Measurements from ENCODE around the gene MTHFR. TPM values are rescaled to one million over a fixed set of nuclear protein-coding genes. Genes with fewer than 3 reads are reported as not detected.
A peak's percentile ranks its signal among the peaks of the same experiment; 100 is the strongest.

Gene MTHFR
- total RNA-seq, result 10 to 100 TPM; 12.8 to 13.3 TPM

GRCh38 chr1:11805422-11806306, at the start of gene MTHFR, which contains the start of gene CLCN6:
Gene MTHFR (minus strand): TSS chr1:11805964. CDS start chr1:11803116, 2,848 bp downstream.
Gene CLCN6 (plus strand): TSS chr1:11806191. CDS start chr1:11806263, 72 bp downstream.
- peaks cover 51% of the 10 kb centered on the region for H3K4me1 Mint-ChIP-seq (ENCODE audit: low read depth)
- H3K9me3 Mint-ChIP-seq, result no peaks in the 10 kb centered on the region
- intact Hi-C loops (cut with micrococcal nuclease), result loop anchor here (1.0 to 5.0 kb wide), 4 partner anchors 68 to 372 kb away; partner anchors contain the start of genes AGTRAP, FBXO2 and FBXO44
- CTCF ChIA-PET, result interaction anchor here (1.9 kb wide), 1 partner anchor 141 kb away, joined by 7 read pairs; the partner anchor contains the start of gene FBXO6
- POLR2A ChIA-PET, result interaction anchor here (0.6 to 3.8 kb wide), 6 partner anchors 68 to 753 kb away, joined by 3 to 57 read pairs (median 4); partner anchors contain the start of gene FBXO6
- peaks cover 14% of the 10 kb centered on the region for H3K36me3 Mint-ChIP-seq
- DNase-seq, result peak; percentile 99
- peak within 1 kb of the TSS; percentile 84 for H3K4me3 Mint-ChIP-seq
- H3K27me3 Mint-ChIP-seq, result no peaks in the 10 kb centered on the region
- peak within 1 kb of the TSS; percentile 88 for H3K27ac Mint-ChIP-seq

GRCh38 chr1:11855430-11855829, 49.7 kb upstream of the MTHFR start:
- Mint-ChIP-seq H3K4me1 (ENCODE audit: low read depth) (no peaks in the 10 kb centered on the region), H3K36me3 (no peaks in the 10 kb centered on the region), H3K4me3 (no peak overlapping the region), H3K9me3 (no peaks in the 10 kb centered on the region), H3K27ac (no peak overlapping the region), H3K27me3 (peaks cover 49% of the 10 kb centered on the region)
- ChIA-PET CTCF (no interaction called here), POLR2A (interaction anchor here (0.7 to 1.4 kb wide), 2 partner anchors 14 to 53 kb away, joined by 4 read pairs; no protein-coding TSS in a partner anchor)
- DNase-seq, result no peak
- intact Hi-C loops (cut with micrococcal nuclease), result no loop called here

- no peak for DNase-seq
- Mint-ChIP-seq H3K9me3 (no peaks in the 10 kb centered on the region), H3K36me3 (no peaks in the 10 kb centered on the region), H3K4me1 (ENCODE audit: low read depth) (no peaks in the 10 kb centered on the region), H3K27ac (no peak overlapping the region), H3K27me3 (peaks cover 41% of the 10 kb centered on the region), H3K4me3 (no peak overlapping the region)
- CTCF ChIA-PET, result interaction anchor here (0.9 kb wide), 1 partner anchor 176 kb away, joined by 4 read pairs; no protein-coding TSS in a partner anchor
- POLR2A ChIA-PET, result no interaction called here
- intact Hi-C loops (cut with micrococcal nuclease), result no loop called here
Observed at GRCh38 chr1:11854519-11854918, 48.8 kb upstream of the MTHFR start.

- no peak overlapping the region for H3K27ac Mint-ChIP-seq
- CTCF ChIA-PET, result no interaction called here
Observed at GRCh38 chr1:11851180-11851579, 45.4 kb upstream of the MTHFR start.

GRCh38 chr1:11850156-11850555, 44.4 kb upstream of the MTHFR start:
- CTCF ChIA-PET, result no interaction called here

More at GRCh38 chr1:11851180-11851579, 45.4 kb upstream of the MTHFR start:
- H3K9me3 Mint-ChIP-seq, result no peaks in the 10 kb centered on the region
- intact Hi-C loops (cut with micrococcal nuclease), result no loop called here
- H3K4me1 Mint-ChIP-seq (ENCODE audit: low read depth), result no peaks in the 10 kb centered on the region
- POLR2A ChIA-PET, result no interaction called here
- DNase-seq, result no peak
- H3K36me3 Mint-ChIP-seq, result no peaks in the 10 kb centered on the region
- H3K27me3 Mint-ChIP-seq, result peaks cover 18% of the 10 kb centered on the region
- H3K4me3 Mint-ChIP-seq, result no peak overlapping the region

GRCh38 chr1:11848373-11848700, 42.6 kb upstream of the MTHFR start:
- Mint-ChIP-seq H3K9me3 (no peaks in the 10 kb centered on the region), H3K4me3 (no peak overlapping the region), H3K4me1 (ENCODE audit: low read depth) (no peaks in the 10 kb centered on the region), H3K36me3 (peaks cover 16% of the 10 kb centered on the region), H3K27ac (no peak overlapping the region), H3K27me3 (peaks cover 10% of the 10 kb centered on the region)
- no peak for DNase-seq
- CTCF ChIA-PET, result interaction anchor here (1.2 kb wide), 1 partner anchor 10 kb away, joined by 4 read pairs; no protein-coding TSS in a partner anchor
- POLR2A ChIA-PET, result no interaction called here
- intact Hi-C loops (cut with micrococcal nuclease), result no loop called here

More at GRCh38 chr1:11850156-11850555, 44.4 kb upstream of the MTHFR start:
- intact Hi-C loops (cut with micrococcal nuclease), result no loop called here
- Mint-ChIP-seq H3K36me3 (peaks cover 5% of the 10 kb centered on the region), H3K4me1 (ENCODE audit: low read depth) (no peaks in the 10 kb centered on the region), H3K27me3 (peaks cover 18% of the 10 kb centered on the region), H3K27ac (no peak overlapping the region), H3K9me3 (no peaks in the 10 kb centered on the region), H3K4me3 (no peak overlapping the region)
- POLR2A ChIA-PET, result no interaction called here
- DNase-seq, result no peak

- intact Hi-C loops (cut with micrococcal nuclease), result no loop called here
- no peak for DNase-seq
- no peaks in the 10 kb centered on the region for H3K9me3 Mint-ChIP-seq
- H3K27ac Mint-ChIP-seq, result no peak within 1 kb of the TSS
- POLR2A ChIA-PET, result no interaction called here
- no peaks in the 10 kb centered on the region for H3K4me1 Mint-ChIP-seq (ENCODE audit: low read depth)
- H3K4me3 Mint-ChIP-seq, result no peak within 1 kb of the TSS
- CTCF ChIA-PET, result interaction anchor here (1.2 kb wide), 1 partner anchor 9 kb away, joined by 4 read pairs; no protein-coding TSS in a partner anchor
- peaks cover 6% of the 10 kb centered on the region for H3K27me3 Mint-ChIP-seq
- peaks cover 16% of the 10 kb centered on the region for H3K36me3 Mint-ChIP-seq
Observed at GRCh38 chr1:11847667-11848372, 42.1 kb upstream of the MTHFR start, which contains the start of gene NPPA. Gene NPPA (minus strand): TSS chr1:11847783. CDS start chr1:11847684, 99 bp downstream.

- H3K27ac Mint-ChIP-seq, result no peak overlapping the region
- no peak for DNase-seq
- CTCF ChIA-PET, result no interaction called here
- no peaks in the 10 kb centered on the region for H3K4me1 Mint-ChIP-seq (ENCODE audit: low read depth)
- H3K4me3 Mint-ChIP-seq, result no peak overlapping the region
- peaks cover 26% of the 10 kb centered on the region for H3K36me3 Mint-ChIP-seq
- H3K27me3 Mint-ChIP-seq, result no peaks in the 10 kb centered on the region
- intact Hi-C loops (cut with micrococcal nuclease), result no loop called here
- H3K9me3 Mint-ChIP-seq, result no peaks in the 10 kb centered on the region
- POLR2A ChIA-PET, result no interaction called here
Observed at GRCh38 chr1:11845641-11846335, 40.0 kb upstream of the MTHFR start.

- Mint-ChIP-seq H3K36me3 (peaks cover 44% of the 10 kb centered on the region), H3K4me1 (ENCODE audit: low read depth) (no peaks in the 10 kb centered on the region), H3K4me3 (no peak overlapping the region), H3K27ac (no peak overlapping the region), H3K9me3 (no peaks in the 10 kb centered on the region), H3K27me3 (no peaks in the 10 kb centered on the region)
- POLR2A ChIA-PET, result interaction anchor here (1.6 to 1.9 kb wide), 2 partner anchors 65 kb away, joined by 5 to 9 read pairs; no protein-coding TSS in a partner anchor
- no peak for DNase-seq
- intact Hi-C loops (cut with micrococcal nuclease), result no loop called here
- CTCF ChIA-PET, result no interaction called here
Observed at GRCh38 chr1:11842154-11843041, 36.6 kb upstream of the MTHFR start.

GRCh38 chr1:11841245-11842153, 35.7 kb upstream of the MTHFR start:
- ChIA-PET POLR2A (interaction anchor here (0.5 to 1.9 kb wide), 2 partner anchors 66 to 259 kb away, joined by 4 to 9 read pairs; no protein-coding TSS in a partner anchor), CTCF (interaction anchor here (1.3 kb wide), 1 partner anchor 55 kb away, joined by 3 read pairs; no protein-coding TSS in a partner anchor)
- no peaks in the 10 kb centered on the region for H3K27me3 Mint-ChIP-seq
- H3K4me1 Mint-ChIP-seq (ENCODE audit: low read depth), result no peaks in the 10 kb centered on the region
- no peak for DNase-seq
- no peaks in the 10 kb centered on the region for H3K9me3 Mint-ChIP-seq
- intact Hi-C loops (cut with micrococcal nuclease), result no loop called here
- H3K36me3 Mint-ChIP-seq, result peaks cover 44% of the 10 kb centered on the region
- no peak overlapping the region for H3K4me3 Mint-ChIP-seq
- no peak overlapping the region for H3K27ac Mint-ChIP-seq

All from activated CD4-positive, alpha-beta memory T cell treated with anti-CD3 and anti-CD28 coated beads for 36 hours (primary cell).